GM10248 (cell line): ENCODE measurements around the gene TM9SF2.
"Not testable (repeated sequence)": the region's sequence is repeated elsewhere in the genome, so short reads cannot be mapped to it uniquely, and the experiment has no call there.

Source experiments
- CTCF ChIA-PET: fragments of 300-600 bp; sonication (Branson Sonifier 250); formaldehyde crosslinking; extraction: SDS; loops from one replicate; lab custom pipeline; 2021; ENCODE audit warnings: antibody characterized with exemption; lab: Yijun Ruan, JAX
- POLR2A ChIA-PET: fragments of 350-650 bp; sonication (Branson Sonifier 250); formaldehyde crosslinking; extraction: SDS; loops from one replicate; lab custom pipeline; 2020; ENCODE audit warnings: antibody characterized with exemption; lab: Yijun Ruan, JAX
- DNase-seq: peaks from one replicate; pipeline ENCODE4 v3.0.0; 2012; ENCODE audit errors: extremely low spot score
- TF ChIP-seq, protein P1 (sequence below): IDR thresholded peaks from 2 replicates; pipeline ENCODE4 v1.5.1; 2012; ENCODE audit warnings: mild to moderate bottlenecking, low read depth; ENCODE audit errors: extremely low read depth, missing control alignments, control extremely low read depth

Gene TM9SF2, protein sequence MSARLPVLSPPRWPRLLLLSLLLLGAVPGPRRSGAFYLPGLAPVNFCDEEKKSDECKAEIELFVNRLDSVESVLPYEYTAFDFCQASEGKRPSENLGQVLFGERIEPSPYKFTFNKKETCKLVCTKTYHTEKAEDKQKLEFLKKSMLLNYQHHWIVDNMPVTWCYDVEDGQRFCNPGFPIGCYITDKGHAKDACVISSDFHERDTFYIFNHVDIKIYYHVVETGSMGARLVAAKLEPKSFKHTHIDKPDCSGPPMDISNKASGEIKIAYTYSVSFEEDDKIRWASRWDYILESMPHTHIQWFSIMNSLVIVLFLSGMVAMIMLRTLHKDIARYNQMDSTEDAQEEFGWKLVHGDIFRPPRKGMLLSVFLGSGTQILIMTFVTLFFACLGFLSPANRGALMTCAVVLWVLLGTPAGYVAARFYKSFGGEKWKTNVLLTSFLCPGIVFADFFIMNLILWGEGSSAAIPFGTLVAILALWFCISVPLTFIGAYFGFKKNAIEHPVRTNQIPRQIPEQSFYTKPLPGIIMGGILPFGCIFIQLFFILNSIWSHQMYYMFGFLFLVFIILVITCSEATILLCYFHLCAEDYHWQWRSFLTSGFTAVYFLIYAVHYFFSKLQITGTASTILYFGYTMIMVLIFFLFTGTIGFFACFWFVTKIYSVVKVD

GRCh38 chr13:99501184-99501847 is at the start of gene TM9SF2:
Gene TM9SF2 (plus strand): TSS chr13:99501472. CDS start chr13:99501607, 135 bp downstream.
- DNase-seq = peak; percentile 92
- POLR2A ChIA-PET = no interaction called here
- CTCF ChIA-PET = interaction anchor here (0.8 to 8.5 kb wide), 14 partner anchors 12 to 232 kb away, joined by 3 to 50 read pairs (median 4); partner anchors contain the start of gene CLYBL
- TF ChIP-seq, protein P1, sequence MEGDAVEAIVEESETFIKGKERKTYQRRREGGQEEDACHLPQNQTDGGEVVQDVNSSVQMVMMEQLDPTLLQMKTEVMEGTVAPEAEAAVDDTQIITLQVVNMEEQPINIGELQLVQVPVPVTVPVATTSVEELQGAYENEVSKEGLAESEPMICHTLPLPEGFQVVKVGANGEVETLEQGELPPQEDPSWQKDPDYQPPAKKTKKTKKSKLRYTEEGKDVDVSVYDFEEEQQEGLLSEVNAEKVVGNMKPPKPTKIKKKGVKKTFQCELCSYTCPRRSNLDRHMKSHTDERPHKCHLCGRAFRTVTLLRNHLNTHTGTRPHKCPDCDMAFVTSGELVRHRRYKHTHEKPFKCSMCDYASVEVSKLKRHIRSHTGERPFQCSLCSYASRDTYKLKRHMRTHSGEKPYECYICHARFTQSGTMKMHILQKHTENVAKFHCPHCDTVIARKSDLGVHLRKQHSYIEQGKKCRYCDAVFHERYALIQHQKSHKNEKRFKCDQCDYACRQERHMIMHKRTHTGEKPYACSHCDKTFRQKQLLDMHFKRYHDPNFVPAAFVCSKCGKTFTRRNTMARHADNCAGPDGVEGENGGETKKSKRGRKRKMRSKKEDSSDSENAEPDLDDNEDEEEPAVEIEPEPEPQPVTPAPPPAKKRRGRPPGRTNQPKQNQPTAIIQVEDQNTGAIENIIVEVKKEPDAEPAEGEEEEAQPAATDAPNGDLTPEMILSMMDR = no peak

DNA sequence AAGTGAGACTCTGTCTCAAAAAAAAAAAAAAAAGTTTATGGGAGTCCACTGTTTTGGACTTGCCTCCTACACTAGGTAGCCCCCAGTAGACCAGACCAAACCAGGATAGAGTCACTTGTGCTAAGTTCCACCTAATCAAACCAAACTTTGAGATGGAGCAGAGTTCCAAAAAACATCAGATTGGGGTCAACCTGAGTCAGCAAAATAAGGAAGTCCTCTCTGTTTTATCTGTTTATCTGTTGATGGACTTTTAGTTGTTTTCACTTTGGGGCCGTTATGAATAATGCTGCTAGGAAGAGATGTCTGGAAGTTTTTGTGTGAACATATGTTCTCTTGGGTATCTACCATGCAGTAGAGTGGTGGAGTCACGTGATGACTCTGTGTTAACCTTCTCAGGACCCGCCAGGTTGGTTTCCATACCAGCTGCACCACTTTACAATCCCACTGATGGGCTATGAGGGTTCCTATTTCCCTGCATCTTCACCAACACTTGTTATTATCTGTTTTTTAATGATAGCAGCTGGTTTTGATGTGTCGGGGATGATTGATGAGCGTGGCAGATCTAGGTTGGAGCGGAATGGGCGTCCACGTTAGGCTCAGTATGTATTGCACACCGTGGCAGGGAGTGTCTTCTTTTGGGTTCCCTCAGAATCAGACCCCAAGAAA is 46.6 kb upstream of the TM9SF2 start:
- no peak for DNase-seq
- TF ChIP-seq, protein P1 = no peak
- CTCF ChIA-PET = no interaction called here
- POLR2A ChIA-PET = no interaction called here

DNA sequence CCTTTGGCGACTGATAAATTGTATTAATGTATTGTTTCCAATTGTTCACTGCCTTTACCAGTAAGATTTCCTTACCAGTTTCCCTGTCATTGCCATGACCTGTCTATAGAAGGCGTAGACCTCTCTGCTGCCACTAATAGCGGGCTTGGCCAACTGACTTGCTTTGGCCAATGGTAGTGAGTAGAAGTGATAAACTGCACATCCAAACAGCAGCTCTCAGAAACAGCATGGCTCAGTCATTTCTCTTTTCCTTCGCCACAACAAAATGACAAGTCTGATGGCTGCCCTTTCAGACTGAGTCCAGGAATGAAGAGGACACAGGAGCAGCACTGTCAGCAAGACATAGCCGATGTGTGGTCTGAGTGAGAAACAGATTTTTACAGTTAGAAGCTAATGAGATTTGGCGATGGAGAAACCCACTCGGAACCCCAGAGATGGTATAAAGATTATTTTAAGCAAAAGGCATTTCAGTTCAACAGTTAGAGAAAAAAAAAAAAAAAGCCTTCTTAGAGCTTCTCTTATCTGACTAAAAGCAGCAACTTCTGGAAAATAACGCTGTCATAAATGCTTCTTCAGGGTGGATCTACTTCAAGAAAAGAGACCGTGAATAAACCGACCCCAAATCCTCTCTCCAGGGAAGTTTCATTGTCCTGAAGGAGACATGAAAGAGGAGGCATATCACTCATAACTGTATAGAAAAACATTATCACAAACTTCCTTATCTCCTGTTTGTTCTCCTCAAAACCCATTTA is 42.0 kb upstream of the TM9SF2 start:
- CTCF ChIA-PET = interaction anchor here (1.1 kb wide), 1 partner anchor 17 kb away, joined by 3 read pairs; no protein-coding TSS in a partner anchor
- TF ChIP-seq, protein P1 = no peak
- POLR2A ChIA-PET = no interaction called here
- no peak for DNase-seq

DNA sequence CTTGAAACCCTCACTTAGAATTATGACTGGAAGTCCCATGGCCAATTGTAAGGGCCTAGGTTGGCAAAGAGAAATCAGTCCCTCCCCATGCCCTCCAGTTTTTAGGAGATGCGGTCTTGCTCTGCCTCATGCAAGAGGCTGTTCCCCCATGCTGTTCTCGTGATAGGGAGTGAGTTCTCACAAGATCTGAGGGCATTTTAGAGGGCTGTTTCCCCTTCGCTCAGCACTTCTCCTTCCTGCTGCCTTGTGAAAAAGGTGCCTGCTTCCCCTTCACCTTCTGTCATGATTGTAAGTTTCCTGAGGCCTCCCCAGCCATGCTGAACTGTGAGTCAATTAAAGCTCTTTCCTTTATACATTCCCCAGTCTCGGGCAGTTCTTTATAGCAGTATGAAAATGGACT is 40.5 kb upstream of the TM9SF2 start:
- CTCF ChIA-PET = interaction anchor here (1.8 kb wide), 1 partner anchor 9 kb away, joined by 3 read pairs; no protein-coding TSS in a partner anchor
- DNase-seq, POLR2A ChIA-PET: not testable (repeated sequence)

DNA sequence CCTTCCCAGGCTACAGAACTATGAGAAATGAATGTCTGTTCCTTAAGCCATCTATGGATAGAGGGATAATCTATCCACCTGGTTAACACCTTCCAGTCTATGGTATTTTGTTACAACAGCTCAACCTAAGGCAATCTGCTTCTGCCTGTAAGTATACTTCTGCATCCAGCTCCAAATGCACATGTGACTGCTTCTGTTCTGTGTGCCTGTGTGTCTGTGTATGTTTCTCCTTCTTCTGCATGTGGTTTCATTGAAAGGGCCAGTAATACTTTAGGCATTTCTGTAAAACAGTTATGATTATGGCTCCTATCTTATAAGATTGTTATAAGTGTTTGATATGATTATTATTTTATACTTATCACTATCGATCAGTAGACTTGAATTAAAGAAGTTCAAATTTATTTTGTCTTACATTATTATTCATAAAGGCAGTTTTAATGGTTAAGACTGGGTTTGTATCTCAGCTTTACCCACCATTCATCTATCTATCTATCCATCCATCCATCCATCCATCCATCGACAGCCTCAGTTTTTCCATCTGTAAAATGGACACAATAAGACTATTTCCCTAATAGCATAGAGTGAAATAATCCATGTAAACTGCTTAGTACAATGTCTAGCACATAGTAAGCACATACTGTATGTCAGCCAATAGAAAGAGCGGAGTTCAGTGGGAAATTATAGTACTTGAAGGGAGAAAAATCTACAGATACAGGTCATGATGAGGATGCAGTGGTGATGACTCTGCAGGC is 37.5 kb upstream of the TM9SF2 start:
- POLR2A ChIA-PET = no interaction called here
- CTCF ChIA-PET = no interaction called here
- TF ChIP-seq, protein P1 = no peak
- DNase-seq = no peak

DNA sequence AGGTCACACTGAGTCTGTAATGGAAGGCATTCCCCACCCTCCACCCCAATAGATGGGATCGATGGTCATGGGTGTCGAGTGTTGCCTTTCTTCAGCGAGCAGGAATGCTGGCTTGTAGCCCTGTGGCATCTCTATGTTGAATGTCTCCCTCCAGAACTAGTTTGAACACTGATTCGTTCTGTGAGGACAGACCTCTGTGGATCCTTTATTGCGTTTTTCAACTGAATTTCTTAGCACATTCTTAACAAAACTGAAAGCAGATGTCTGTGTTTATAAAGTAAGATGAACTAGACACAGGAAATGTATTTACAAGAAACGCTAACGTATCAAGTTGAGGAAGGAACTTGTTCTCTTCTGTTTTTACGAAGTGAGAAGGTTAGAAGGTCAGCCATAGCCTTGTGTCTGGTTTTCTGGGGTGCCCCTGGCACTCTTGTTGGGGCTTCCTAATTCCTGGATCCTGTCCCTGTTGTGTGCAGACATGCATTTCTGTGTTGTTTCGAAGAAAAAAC is 36.8 kb upstream of the TM9SF2 start:
- DNase-seq = peak; percentile 22
- TF ChIP-seq, protein P1 = no peak
- CTCF ChIA-PET = interaction anchor here (1.2 to 2.4 kb wide), 2 partner anchors 22 to 27 kb away, joined by 3 to 9 read pairs; no protein-coding TSS in a partner anchor
- POLR2A ChIA-PET = no interaction called here
